ENCODE measurements around the gene PHYH.
A peak's percentile ranks its signal among the peaks of the same experiment; 100 is the strongest.
"Not testable (repeated sequence)": the region's sequence is repeated elsewhere in the genome, so short reads cannot be mapped to it uniquely, and the experiment has no call there.

Gene PHYH

DNA sequence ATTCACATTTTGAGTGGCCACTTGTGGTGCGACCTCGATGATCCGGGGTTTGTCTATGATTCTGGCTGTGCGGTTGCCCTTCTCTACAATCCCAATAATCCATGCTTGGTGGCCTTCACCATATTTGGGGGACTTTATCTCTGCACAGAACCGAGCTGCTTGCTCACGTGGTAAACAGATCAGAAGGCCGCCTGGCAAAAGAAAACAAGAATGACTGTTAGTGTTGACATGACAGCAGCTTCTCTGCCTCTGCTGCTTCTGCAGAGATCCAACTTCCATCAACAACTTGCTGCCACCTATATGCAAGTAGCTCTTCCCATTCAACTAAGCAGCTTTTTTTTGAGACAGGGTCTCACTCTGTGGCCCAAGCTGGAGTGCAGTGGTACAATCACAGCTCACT lies 19.3 kb upstream of the PHYH start:
- no peak for DNase-seq

DNA sequence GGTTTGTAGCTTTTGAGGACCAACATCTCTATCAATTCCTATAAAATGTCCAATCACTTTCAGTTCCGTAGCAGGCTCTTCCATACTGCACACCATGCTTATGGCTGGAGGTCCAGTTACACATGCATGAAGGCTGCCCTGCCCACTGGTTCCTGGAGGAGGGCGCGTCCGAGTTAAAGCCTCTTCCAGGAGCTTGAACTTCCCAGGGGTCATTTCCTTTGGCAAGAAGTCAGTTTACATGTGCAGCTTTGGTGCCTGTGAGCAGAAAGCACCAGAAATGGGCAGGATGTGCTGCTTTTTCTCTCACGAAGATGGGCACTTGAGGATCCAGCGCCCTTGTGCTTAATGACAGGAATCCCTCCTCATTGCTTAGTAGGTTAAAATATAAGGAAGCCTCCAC lies 17.6 kb upstream of the PHYH start:
- no peak for DNase-seq

DNA sequence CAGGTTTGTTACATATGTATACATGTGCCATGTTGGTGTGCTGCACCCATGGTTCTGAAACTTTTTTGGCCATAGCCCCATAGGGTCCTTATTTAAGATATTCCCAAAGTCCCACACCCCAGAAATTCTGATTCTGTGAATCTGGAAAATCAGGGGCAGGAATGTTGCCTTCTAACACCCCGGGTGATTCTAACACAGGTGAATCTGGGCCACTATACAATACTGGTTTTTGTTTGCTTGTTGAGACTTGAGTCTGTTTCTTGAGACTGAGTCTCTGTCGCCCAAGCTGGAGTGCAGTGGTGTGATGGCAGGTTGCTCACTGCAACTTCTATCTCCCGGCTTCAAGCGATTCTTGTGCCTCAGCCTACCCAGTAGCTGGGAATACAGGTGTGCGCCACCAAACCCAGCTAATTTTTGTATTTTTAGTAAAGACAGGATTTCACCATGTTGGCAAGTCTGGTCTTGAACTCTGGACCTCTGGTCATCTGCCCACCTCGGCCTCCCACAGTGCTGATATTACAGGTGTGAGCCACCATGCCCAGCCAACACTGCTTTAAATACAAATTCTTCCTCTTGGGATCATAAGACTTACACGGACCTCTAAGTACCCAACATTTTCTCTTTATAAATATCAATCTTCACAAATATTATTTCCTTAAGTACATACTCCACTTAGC lies 16.9 kb upstream of the PHYH start:
- DNase-seq = no peak

DNA sequence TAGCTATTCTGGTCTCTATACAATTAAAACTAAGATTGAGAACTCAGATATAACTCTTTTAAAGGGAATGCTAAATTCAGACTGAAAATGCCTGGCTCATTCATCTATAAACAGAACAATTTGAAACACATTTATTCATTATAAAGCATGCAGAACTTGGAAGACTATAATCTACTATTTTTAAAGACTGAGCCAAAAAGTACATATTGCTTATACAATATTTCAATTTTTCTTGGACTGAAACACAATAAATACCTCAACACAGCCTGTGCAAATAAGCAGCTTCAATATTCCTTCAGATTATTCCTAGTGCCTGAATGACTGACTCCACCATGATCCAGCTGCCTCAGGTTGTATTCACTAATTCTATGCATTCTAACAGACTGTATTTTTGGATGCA lies 15.5 kb upstream of the PHYH start:
- DNase-seq = no peak

DNA sequence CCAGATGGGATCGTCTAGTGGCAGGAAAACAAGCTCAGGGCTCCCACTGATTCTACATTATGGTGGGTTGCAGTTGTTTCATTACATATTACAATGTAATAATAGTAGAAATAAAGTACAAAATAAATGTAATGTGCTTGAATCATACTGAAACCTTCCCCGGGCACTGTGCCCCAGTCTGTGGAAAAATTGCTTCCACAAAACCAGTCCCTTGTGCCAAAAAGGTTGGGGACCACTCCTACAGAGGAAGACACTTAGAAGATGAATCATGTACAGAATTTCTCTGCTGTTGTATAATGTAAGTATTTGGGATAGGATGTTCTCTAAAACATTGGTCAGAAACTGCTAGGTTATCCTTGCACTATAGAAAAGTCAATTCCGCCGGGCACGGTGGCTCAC lies 11.3 kb upstream of the PHYH start:
- DNase-seq = no peak

DNA sequence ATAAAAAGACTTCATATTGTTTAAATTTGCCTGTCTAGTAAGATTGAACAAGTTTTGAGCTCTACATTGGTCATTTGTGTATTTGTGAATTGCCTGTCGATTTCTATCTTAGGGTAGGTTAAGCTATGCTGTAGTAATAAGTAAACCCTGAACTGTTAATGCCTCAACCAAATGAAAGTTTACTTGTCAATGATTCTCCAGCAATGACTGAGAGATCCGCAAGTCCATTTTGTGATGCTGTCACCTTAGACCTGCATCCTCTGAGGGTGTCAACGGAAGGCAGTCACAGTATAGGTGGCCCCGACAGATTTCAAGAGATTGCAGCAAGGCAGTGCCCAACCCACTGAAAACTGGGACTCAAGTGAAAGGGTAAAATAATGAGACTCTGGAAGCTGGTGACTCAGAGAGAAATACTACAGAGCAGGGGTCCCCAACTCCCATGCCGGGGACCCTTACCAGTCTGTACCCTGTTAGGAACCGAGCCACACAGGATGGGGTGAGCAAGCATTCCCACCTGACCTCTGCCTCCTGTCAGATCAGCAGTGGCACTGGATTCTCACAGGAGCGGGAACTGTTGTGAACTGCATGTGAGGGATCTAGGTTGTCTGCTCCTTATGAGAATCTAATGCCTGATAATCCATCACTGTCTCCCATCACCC lies 10.8 kb upstream of the PHYH start:
- DNase-seq = no peak

DNA sequence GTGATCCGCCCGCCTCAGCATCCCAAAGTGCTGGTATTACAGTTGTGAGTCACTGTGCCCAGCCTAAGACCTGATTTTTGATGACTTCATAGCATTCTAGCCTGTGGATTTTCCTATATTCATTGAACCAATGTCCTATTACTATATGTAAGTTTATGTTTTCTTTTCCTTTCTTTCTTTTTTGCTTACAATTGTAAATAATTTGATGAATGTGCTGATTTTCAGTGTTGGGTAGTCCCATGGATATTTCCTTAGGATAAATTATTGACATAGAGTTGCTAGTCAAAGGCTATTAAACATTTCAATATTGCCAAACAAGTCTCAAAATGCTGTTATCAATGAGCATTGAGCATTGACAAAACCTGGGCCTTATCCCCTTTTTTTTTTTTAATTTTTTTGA lies 9.9 kb upstream of the PHYH start:
- no peak for DNase-seq

DNA sequence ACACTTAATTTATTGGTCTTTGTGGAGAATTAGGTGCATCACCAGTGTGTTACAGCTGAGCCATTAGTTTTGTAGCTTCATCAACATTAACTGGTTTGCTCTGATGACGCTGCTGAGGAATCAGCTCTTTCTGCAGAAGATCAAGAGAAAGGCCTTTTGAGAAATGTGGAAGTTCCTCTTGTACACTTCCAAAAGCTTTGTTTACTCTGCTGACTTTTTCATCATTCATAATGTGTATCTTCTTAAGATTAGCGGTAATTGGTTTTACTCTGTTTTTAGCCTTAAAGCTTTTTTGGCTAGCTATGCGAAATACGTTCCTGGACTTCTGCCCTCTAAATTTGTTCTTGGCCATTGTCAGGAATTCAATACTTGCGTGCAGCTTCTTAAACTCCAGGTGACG lies 8.2 kb upstream of the PHYH start:
- DNase-seq = no peak

DNA sequence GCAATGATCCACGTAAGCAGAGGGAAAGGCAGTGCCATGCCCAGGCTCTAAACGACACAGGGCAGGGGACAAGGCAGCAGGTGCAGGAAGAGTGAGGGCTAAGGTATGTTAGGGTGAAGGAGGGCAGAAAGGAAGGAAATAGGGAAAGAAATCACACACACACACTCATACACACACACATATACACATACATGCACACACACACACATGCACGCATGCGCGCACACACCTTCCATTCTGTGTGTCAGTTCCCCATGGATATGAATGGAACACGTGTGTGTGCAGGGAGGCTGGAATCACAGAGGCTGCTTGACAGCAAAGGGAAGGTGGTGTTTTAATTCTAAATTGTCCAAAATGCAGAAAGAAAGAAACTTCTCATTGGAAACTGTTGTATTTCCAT lies 6.2 kb upstream of the PHYH start:
- no peak for DNase-seq

DNA sequence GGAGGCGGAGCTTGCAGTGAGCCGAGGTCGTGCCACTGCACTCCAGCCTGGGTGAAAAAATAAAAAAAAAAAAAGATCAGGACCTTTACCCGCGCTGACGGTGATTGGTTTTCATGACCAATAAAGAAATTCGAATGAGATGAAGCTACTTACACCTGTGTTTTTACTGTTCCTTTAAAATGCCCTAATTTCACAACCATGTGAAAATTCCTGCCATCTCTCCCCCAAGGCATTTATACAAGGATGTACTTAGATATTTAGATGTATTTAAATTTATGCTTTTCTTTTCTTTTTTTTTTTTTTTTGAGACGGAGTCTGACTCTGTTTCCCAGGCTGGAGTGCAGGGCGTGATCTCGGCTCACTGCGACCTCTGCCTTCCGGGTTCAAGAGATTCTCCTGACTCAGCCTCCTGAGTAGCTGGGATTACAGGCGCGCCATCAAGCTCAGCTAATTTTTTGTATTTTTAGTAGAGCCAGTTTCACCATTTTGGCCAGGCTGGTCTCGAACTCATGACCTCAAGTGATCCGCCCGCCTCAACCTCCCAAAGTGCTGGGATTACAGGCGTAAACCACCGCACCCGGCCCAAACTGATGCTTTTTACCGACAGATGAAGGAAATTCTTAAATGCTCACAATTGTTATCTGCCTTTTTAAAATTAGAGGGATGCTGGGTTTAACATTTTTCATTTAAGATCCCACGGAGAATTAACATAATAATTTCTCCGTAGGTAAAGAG lies 3.1 kb upstream of the PHYH start:
- no peak for DNase-seq

DNA sequence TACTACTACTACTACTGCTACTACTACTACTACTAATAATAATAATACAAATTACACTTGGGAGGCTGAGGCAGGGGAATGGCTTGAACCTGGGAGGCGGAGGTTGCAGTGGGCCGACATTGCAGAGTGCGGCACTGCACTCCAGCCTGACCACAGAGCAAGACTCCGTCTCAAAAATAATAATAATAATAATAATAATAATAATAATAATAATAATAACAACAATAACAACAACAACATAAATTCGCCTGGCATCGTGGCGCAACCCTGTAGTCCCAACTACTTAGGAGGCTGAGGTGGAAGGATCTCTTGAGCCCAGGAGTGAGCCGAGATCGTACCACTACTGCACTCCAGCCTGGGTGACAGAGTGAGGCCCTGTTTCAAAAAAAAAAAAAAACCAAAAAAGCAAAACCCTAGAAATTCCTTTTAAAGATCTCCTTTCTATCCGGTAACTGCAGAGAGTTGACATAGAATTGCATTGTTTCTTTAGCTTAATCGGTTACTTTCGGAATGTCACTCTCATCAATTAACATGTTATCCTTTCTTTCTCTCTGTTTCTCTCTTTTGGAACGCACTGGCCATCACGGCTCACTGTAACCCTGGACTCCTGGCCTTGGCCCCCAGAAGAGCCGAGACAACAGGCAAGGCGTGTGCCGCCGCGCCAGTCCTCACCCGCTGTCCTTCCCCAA lies 972 bp downstream of the PHYH start:
- DNase-seq = no peak

DNA sequence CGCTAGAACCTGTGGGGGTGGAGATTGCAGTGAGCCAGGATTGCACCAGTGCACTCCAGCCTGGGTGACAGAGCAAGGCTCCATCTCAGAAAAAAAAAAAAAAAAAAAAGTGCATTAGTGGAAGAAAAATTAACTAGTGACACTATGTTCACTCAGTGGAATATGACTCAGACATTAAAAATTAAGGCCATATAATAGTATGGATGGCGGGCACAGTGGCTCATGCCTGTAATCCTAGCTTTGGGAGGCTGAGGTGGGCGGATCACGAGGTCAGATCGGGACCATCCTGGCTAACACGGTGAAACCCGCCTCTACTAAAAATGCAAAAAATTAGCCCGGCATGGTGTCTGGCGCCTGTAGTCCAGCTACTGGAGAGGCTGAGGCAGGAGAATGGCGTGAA lies 3.4 kb downstream of the PHYH start:
- DNase-seq = no peak

DNA sequence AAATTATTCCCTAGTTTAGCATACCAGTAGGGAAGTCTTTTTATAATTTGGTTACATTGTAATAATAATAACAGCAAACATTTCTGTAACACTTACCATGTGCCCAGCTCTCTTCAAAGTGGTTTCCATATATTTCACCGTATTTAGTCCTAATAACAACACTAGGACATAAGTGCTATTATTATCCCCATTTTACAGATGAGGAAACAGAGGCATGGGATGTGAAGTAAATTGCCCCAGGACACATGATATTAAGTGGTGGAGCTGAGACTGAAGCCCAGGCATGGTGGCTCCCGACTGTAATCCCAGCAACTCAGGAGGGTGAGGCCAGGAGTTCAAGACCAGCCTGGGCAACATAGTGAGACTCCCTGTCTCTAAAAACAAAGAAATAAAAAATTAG lies 5.1 kb downstream of the PHYH start:
- no peak for DNase-seq

DNA sequence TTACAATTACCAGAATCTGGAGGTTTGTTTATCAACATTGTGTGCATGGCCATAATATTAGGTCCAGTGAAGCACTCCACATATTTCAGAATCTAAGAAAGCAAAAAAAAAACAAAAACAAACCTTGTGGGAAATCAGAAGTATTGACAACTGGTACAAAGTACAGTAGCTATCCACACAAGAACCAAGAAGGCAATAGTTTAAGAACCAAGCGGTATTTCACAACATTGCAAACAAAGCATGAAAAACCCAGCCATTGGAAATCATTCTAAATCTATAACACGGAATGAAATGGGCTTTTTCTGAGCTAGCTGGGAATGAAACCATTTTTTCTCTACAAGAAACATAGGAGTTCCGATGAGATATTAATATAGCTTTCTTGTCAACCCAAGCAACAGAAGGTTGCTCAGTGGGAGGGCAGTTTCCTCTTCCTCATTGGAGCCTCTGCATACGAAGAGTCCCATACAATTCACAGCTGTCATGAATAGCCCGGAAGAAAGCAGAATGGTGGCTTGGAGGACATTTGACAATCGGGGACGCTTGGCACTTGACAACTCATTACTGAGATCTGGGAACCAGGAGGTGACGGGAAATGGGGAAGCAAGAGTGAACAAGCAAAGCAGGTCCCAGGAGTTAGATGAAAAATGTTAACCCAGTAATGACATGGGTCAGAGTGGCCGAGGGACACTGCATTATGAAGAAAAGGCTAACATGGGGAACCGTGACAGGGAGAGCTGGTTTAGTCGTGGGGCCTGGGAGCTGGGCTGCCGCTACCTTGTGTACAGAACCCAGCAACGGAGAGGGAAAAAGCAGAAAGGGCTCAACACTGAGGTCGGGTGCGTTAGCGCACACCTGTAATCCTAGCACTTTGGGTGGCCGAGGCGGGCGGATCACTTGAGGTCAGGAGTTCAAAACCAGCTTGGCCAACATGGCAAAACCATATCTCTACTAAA lies 7.8 kb downstream of the PHYH start:
- no peak for DNase-seq

DNA sequence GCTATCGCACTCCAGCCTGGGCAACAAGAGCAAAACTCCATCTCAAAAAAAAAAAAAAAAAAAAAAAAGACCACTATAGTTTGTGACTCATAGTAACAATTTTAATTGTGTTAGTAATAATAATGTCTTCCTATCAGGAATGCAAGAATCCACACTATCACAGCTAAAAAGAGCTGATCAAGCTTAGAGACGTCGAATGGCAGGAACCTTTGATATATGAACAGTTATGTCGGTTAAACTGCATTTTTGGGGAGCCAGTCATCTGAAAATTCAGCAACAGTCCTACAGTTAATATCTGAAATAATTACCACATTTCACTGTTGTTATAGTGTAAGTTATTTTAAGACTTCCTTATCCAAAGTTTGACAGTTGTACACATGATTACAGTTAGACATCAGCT lies 8.8 kb downstream of the PHYH start:
- DNase-seq = no peak

DNA sequence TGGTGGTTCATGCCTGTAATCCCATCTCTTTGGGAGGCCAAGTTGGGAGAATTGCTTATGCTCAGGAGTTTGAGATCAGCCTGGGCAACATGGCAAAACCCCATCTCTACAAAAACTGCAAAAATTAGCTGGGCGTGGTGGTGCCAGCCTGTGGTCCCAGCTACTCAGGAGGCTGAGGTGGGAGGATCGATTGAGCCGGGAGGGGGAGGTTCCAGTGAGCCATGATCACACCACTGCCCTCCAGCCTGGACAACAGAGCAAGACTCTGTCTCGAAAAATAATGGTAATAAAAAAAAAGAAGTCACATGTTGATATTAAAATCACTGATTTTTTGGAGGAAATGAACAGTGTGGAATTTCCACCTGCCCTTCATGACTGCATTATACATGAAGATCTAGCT lies 15.8 kb downstream of the PHYH start:
- DNase-seq = no peak

DNA sequence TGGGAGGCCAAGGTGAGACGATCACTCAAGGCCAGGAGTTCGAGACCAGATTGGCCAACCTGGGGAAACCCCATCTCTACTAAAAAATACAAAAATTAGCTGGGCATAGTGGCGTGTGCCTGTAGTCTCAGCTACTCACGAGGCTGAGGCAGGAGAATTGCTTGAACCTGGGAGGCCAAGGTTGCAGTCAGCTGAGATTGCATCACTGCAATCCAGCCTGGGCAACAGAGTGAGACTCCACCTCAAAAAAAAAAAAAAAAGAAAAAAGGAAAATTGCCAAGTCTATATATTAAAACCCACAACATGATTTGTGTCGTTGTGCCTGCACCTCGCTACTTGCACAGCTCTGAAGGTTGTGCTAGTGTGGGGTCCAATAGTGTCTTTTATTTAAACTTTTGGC lies 17.5 kb downstream of the PHYH start:
- DNase-seq = not testable (repeated sequence)

DNA sequence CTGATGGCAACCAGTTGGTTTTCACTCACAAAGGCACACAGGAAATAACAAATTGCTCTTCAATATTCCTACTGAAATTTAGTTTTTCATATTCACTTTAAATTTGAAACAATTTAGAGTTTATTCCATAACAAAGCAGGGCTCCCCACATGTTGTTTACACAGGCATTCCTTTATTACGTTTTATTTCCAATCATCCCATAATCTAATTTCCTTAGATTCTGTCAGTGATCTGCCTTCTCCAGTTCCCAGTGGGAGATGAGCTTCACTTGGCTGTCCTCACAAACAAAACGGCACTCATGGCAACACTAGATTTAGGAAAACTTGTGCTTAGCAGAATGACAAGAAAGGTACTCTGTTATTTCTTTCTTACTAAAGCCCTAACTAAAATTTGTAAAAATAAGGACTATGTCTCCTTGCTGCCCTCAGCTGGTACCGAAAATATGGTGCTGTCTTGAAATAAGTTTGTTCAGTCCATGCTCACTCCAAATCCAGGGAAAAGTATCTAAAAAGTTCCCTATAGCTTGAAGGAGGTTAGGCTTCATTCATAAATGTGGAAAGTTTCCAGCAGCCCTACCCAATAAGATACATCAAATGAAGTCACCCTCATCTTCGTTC lies 23.0 kb downstream of the PHYH start:
- no peak for DNase-seq

DNA sequence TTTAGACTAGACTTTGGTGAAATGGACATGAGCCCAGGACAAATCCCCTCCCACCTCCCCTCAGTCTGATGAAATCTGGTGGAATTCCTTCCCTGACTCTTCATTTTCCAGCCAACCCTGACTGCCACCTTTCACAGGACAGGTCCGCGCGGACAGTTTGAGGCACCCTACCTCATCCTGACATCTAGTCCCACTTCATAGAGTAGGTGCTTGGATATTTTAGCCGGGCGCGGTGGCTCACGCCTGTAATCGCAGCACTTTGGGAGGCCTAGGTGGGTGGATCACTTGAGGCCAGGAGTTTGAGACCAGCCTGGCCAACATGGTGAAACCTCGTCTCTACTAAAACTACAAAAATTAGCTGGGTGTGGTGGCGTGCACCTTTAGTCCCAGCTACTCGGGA lies 23.7 kb downstream of the PHYH start:
- not testable (repeated sequence) for DNase-seq

DNA sequence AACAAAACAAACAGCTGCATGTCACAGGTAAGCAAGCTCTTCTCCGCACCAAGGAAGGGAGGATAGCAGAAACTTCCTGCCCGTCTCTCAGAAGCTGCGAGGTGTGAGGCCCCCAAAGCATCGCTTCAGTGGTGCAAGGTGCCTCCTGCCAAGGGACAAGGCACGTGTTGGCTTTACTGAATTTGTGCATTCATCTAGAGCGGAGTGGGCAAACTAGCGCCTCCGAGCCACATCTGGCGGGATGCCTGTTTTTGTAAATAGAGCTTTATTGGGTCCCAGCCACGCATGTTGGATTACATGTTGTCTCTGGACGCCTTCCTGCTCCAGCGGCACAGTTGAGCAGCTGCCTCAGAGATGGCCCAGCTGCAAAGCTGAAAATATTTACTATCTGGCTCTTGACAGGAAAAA lies 27.7 kb downstream of the PHYH start:
- DNase-seq = no peak

DNA sequence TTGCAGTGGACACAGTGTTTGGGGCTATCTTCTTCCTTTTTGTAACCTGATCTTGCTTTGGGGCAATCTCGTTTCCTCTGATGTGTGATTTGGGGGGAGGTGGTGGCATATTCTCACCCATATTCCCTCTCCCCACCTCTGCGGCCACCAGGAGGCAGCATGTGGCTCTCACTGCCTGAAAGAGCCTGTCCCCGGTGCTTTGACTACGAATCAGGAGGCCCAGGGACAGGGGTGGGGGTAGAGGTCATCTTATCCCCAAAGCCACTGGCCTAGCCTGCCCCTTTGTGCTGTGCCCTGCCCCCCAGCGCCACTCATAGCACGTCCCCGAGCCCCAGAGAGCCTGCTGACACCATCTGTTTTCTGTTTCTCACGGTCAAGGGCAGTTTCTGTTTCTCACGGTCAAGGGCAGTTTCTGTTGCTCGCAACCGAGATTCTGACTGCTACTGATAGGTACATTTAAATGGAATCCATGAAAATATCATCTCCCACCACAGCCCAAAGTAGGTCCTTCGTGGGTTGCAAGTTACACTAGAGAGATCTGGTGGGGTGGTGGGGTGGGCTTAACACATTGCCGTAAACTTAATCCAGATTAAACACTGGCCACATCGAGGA lies 28.2 kb downstream of the PHYH start:
- peak; percentile 57 to 60 for DNase-seq

All from CD4-positive, alpha-beta T cell treated with Interleukin-4 for 1 hour (primary cell).